ENCODE measurements around the gene KLHL29.

KLHL29 gene

DNA sequence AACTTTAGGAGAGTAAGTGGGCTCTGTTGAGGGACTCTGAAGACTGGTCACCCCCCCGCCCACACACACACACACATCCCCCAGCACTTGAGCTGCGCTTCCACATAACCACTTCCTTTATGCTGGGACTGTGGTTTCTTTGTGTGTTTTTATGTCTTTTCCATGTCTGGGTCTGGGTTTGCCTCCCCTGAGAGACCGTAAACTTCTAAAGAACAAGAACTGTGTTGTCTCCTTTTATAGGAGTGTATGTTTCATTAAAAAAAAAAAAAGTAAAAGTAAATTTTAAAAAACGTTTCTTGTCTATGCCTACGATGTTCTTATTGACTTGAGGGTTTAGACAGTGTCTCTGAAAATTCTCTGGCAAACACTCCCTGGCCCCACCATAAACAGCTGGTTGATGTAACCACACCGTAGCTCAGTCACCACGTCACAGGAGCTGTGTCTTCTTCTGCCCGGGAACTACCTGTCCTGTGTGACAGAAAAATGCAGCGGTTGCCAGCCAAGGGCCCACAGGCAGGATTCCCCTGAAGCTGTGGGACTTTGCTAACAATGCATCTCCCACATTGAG, 68.0 kb downstream of the KLHL29 start:
- no peak for DNase-seq

DNA sequence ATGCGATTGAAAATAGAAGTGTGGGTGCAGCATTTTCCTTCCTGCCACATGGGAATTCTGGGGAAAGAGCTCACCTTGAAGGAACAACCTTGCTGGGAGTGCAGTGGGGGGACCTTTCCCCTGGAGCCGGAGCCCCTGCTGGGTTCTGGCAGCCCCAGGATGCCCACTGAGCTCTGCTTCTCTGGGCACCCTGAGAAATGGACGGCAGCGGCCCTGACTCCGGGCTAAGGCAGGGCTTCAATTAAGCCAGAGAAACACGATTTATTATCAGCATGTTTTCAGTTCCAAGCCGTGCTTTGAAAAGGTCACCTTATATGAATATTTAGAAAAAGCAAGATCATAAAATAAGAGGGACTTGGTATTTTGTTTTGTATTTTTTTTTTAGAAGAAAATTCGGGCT, 68.5 kb downstream of the KLHL29 start:
- DNase-seq: no peak

DNA sequence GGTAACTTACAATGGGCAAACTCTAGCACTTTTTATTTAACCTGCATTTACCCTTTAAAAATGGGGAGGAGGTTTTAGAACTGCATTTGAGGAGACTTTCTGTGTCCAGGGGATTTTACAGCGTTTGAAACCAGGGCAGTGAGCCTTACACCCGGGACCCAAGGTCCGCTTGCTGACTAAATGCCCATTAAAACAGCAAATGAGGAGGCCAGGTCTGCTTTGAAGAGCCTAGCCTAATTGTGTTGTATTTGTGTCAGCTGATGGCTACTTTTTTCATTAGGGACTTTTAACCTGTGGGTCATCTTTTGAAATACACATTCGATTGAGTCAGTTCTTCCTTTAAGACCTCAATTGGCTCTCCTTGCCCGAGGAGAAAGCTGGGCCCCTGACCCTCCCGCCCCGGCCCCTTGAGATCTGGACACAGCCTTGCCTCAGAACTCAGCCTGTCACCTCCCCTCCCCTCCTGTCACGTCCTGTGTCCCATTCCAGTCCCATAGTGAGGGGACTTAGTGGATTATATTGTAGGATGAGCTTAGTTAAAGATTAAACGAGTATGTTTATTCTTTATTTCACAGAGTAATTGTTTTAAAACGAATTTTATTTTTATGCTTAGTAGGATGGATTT, 69.0 kb downstream of the KLHL29 start:
- DNase-seq: no peak

DNA sequence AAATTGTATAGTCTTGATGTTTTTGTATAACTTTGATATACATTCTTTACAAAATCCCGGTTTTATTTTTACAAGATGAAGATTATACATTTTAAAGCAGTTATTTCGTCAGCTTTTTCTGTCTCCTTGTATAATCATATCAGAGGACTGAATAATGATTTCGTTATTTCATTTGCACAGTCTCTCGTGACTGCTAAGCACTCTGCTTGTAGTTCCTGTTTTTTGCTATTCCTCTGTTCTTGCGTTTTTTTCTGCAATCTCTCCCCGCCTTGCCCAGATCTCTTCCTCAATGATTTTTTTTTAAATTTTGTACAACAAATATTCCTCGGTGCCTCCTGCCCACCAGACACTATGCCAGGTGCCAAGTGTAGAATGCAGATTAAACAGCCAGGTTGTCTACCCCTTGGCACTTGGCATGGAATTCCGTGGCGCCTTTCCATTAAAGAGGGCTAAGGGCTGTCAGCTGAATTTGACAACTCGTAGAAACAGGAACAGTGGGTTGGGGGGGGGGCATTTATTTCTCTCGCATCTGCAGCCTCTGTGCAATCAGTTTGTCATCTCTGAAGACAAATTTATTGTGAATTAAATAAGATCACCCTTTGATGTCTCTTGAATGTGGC, 69.6 kb downstream of the KLHL29 start:
- DNase-seq: no peak

DNA sequence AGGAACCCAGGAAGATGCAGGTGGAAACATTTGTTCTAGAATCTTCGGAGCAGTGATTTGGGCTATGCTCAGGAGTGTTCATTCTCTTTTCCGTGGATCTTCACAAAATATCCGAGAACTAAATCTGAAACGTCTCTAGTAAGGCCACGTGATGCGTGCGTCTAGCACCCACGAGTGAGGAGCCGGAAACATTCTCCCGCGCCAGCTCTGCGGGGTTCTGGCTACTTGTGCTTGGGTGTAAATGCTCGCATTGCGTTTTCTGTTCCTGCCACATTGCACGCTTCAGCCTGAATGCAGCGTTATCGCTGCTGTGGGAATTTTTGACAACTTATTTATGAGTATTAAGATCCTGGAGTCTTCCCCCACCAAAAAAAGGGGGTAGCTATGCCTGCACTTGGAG, 71.4 kb downstream of the KLHL29 start:
- no peak for DNase-seq

DNA sequence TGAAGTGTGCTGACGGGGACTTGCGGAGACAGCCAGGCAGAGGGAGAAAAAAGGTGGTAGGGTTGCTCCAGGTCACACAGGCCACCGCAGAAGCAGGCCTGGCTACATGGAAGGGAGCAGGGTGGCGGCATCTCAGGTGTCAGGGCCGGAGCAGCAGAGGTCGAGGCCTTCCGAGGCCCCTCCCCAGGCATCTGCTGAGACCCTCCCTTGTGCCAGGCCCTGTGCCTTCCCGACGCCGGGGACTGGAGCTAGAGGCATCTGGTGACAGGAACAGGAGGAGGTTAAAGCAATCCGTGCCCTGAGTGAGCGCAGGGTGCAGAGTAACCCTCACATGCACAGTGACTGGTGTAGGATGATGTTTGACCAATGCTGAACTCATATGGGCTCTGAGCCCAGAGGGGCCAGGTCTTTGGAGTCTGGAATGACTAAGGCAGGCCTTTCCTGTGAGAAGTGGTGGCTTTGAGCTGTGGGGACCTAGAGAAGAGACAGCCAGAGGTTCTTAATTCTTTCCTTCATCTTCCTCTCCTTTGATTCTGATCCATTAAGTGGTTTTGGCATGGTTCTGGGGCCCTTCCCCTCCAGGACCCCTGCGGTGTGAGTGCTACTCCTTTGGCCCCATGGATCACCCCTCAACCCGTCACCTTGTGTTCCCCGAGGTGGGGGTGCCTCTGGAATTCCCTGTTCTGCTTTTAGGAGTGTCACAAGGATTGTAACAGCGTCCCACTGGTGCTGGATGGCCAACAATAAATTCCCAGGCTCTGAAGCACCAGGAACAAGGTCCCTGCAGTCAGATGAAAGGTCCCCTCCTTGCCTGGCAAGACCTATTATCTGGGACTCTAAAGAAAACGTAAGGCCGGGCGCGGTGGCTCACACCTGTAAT, 72.1 kb downstream of the KLHL29 start:
- no peak for DNase-seq

DNA sequence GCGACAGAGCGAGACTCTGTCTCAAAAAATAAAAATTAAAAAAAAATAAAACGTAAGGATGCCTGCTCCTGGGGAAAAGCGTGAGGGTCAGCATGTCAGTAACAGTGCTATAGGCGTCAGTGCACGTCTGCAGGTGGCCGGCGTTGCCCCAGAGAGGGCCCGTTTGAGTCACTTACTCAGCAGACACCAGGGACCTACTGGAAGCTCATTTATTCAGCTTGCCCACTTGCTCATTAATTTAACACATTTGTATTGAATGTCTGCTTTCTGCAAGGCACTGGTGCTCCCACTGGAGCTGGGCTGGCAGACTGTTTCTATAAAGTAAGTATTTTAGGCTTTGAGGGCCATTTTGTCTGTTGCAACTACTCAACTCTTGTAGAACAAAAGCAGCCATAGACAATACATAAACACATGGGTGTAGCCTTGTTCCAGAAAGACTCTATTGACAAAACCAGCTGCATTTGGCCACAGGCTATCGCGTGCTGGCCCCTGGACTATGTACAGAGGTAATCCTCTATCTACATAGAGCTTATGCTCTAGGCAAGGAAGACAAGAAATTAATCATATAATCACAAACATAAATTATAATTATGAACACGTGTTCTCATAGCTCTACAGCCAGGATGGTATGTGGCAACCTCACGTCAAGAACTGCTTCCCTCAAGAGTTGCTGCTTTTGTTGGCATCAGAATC, 73.2 kb downstream of the KLHL29 start:
- DNase-seq: no peak

DNA sequence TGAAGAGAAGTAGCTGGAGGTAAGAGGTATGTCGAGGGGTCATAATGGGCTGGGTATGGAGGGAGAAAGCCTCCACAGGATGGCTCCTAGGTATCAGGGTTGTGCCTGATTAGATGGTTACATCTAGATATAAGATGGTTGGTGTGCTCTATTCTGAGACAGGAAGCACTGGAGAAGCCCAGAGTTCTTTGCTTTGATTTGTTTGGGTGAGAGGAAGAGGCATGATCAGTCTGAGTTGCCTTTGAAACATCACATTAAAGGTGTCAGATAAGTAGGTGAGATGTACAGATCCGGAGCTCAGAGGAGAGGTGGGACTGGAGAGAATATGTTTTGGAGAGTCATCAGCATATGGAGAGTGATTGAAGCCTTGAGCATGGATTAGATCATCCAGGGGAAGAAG, 74.1 kb downstream of the KLHL29 start:
- DNase-seq: no peak

DNA sequence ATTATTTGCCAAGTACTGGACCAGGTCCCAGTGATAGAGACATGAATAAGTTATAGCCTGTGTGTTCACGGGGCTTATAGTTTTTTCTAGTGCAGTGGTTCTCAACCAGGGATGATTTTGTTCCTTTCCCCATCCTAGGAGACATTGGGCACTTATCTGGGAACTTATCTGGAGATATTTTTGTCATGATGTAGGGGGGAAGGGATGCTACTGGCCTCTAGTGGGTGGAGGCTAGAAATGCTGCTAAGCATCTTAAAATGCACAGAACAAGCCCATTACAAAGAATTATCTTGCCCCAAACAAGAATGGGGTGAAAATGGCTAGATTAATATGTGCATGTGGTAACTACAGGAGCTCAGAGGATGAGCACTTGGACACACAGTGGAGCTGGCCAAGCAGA, 75.2 kb downstream of the KLHL29 start:
- DNase-seq: no peak

DNA sequence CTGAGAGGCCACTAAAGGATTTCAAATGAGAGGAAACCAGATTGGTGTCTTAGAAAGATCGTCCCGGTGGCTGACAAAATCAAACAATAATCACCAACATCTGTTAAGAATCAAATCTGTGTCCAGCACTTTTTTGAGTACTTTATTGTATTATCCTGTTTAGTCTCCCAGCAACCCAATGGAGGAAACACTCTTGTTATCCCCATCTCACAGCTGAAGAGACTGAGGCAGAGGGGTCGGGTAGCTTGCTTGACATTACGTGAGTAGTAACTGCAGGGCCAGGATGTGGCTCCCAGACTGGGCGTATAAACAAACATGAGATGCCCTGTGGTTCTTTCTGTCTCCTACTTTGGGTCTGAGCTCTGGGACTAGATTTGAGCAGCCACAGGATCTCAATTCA, 76.0 kb downstream of the KLHL29 start:
- no peak for DNase-seq

DNA sequence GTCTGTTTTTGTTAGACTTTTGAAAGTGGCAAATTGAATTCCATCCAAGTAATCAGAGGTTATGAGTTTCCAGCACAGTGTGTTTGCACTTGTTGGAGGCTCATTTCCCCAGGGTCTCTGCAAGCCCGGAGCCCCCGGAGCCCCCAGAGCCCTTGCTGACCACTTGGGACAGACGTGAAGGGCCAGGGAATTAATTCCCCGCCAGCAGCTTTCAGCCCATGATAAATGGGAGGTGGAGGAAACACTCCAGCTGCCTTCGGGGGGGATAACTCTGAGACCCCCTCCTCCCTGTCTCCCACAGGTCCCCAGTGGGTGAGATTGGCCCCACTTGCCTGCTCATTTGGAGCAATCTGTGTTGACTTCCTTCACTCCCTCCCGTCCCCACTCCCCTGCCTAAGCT, 79.2 kb downstream of the KLHL29 start:
- no peak for DNase-seq

DNA sequence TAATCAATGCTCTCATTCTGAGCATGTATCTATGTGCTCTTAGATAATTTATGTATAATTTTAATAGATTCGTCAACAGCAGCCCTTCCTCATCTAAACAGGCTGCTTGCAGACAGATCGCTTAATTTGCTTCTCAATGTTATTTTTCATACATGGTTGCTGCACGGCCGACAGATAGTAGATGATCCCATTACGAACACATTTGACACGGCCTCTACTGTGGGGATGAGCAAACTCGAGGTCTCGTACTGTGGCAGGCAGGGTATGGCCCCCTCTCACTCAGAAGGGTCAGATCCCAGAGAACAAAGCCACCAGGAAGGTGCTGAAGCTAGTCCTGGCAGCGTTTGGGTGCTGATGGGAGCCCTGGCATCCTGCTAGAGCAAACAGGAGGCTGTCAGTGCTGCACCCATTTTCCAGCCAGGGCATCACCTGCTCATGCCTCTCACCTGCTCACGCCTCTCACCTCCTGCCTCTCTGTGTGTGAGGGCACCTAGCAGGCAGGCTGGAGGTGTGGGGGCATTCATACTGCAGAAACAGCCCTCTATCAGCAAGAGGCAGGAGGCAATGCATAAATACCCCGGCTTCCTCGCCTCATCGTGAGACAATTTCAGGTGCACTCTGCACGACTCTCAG, 80.0 kb downstream of the KLHL29 start:
- DNase-seq: no peak

DNA sequence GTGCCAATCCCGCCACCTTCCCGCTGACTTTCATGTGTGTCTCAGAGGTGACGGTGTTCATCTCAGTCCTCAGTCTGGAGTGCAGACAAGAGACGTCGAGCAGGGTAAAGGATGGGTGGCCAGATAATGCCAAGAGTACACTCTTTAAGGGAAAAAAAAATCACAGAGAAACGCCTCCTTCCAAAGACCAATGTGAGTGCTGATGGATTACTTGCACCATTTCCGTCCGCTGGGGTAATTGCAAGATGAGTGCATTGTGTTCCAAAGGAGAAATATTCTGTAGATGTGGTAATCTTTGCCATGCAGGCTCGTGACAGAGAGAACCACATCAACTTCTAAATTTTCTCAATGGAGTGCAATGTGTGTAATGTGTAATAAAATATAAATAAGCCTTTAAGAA, 81.0 kb downstream of the KLHL29 start:
- DNase-seq: no peak

DNA sequence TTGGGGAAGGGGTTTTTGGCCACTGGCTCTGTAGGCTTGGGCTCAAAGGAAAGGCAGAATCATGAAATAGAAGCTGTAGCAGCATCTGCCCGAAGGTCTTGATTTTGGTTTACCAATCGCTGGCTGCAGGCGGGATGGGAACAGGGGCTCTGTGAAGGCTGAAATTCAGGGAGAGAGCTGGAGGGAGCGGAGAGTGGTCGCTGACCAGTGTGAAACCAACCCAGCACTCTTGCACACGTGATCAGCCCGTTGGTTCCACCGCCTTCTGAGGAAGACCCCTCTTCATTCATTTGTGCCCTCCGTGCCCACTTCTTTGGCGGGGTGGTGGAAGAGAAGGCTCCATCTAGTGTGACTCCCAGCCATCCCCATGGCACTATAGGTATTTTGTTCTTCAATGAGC, 82.6 kb downstream of the KLHL29 start:
- no peak for DNase-seq

DNA sequence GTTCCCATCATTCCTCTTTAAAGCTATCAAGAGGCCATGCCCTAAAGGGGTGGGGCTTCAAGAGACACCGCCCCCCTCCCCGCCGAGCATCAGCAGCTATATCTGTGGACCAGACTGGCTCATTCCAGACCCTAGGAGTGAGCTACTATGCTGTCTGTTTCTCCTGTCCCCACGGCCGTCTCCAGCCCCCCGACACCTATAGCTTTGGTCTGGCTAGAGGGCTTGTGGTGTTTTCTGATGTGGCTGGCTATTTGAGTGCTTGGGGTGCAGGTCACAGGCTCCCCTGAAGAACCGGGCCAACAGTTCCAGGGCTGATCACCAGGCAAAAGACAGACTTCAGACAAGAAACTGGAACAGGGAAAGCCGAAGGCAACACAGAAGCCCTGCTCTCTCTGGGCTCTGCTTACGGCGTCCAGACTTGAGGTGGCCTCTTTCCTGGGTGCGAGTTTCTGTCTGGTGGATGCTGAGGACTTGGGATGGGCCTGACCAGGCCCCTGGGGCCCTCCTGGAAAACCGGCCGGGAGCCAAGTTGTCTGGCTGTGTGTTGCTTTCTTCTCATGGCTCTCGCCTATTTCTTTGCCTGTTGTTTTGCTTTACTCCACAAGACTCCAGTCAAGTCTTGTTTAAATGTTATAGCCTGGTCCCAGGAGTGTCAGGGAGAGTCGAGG, 83.6 kb downstream of the KLHL29 start:
- no peak for DNase-seq

DNA sequence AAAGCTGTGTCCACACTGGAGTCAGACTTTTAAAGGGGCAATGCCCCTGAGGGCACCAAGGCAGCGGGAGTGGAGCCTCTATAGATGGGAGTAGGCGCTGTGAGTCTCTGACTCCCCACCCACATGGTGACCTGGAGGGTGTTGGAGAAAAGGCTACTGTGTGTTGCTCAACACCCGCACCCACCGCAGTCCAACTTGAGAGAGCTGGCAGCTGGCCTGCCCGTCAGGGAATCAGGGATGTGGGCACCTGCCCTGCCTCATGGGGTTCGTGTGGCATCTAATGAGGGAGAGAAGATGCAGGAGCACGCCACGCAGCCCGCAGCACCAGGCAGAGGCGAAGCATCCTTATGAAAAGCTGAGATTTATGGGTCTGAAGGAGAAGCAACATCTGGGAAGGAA, 84.2 kb downstream of the KLHL29 start:
- DNase-seq: no peak

DNA sequence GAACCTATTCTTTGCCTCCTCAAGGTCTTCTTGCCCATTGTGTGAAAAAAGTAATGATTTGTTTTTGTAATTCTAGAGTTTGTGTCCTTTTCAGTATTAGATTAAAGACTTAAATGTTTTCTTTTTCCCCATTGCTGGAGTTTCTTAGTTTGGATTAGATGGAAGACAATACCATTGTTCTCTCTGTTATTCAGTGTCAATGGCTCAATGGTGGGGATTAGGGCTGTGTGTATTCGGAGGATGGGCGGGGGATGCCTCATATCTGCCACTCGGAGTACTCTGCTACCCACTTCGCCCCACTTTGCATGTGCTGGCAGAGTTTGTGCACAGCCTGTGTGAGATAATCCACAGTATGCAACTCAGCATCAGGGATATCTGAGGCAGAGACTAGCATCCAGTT, 90.1 kb downstream of the KLHL29 start:
- DNase-seq: no peak

DNA sequence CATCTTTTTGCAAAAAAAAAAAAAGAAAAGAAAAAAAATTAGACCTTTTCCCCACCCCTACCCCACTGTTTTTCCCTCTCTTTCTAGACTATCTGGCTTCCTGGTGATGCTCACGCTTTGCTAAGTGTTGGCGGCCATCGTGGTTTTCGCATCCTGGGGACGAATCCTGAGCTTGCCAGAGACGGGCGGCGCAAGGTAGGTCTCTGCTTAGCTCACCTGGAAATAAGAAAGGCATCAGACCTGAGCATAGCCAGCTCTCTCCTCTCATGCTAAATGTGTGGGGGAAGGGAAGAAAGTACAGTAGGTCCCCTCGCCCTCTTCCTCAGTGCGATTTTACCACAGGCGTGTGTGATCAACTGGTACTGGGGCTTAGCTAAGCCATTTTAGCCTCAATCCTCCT, 90.5 kb downstream of the KLHL29 start:
- no peak for DNase-seq

DNA sequence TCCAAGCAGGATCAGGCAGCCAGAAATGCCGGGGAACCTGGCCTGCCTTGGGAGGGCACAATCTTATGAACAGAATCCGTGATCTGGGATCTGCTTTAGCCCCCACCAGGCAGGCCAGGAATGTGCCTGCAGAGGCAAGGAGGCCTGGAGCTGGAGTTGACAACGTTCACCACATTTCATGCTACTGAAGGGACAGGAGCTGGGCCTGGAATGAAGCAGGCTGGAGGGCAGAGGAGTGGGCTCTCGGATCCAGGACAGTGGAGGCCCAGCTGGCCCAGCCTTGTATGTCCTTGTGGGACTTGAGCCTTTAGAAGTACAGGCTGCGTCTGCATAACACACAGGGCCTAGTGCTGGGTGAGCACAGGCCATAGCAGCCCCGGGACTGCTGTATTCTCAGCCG, 91.8 kb downstream of the KLHL29 start:
- DNase-seq: no peak

DNA sequence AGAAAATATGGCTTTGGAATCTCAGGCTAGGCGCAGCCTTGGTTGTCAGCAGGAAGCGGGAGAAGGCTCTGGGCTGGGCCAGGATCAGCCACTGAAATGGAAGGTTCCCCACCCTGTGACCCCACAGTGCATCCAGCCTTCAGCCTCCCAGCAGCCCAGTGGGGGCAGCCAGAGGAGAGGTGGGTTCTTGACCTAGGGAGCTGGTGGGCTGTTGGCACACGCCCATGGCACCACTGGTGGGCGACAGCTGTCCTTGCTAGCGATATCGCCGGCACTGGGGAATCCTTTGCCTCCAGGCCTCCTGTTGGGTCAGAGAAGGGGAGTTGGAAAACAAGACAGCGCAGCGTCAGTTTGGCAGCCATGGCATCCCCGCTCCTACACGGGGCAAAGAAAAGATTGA, 92.4 kb downstream of the KLHL29 start:
- no peak for DNase-seq

DNA sequence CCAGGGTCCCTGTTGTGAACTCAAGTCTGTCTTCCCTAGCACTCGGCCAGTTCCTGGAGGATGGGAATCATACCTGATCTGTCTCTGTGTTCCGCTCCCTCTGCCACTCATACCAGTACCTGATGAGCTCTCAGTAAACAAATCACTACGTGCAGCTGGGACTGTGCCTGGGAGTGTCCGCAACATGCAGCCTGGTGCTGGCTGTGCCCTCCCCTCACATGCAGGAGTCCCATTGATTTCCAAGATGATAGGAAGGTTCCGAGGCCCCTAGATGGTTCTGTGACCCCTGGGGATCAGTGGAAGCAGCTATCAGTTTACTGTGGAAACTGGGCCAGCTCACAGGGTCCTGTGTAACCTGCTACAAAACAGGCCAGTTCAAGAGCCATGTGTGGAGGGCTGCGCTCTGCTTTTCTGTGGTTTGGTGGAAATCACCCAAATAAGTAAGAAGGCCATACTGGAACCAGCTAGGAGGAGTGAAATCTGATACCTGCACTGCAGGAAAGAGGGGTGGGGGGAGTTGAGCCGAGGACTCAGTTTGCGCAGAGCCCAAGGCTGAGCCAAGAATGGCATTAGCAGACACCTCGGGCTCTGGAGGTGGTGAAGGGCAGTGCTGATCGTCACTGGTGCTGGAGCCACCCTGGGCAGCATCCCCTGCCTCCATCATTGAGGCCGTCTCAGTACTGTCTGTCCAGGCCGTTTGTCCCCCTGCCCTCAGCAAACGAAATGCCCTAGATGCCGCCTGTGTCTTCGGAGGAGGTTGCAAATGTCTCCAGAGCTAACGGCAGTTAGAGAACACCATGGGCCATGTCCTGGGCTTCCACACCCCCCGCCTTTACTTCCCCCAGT, 93.3 kb downstream of the KLHL29 start:
- DNase-seq: no peak

Measured in kidney glomerular epithelial cell (primary cell).